ENCODE data around the gene CEACAM16. TPM values are rescaled to one million over a fixed set of nuclear protein-coding genes. Genes with fewer than 3 reads are reported as not detected.

The CEACAM16 gene
- total and polyA plus RNA-seq, 9 of the 15 experiments (the other 6 are each of a cell fraction or from before 2014, with no cell fraction given), result not detected

DNA sequence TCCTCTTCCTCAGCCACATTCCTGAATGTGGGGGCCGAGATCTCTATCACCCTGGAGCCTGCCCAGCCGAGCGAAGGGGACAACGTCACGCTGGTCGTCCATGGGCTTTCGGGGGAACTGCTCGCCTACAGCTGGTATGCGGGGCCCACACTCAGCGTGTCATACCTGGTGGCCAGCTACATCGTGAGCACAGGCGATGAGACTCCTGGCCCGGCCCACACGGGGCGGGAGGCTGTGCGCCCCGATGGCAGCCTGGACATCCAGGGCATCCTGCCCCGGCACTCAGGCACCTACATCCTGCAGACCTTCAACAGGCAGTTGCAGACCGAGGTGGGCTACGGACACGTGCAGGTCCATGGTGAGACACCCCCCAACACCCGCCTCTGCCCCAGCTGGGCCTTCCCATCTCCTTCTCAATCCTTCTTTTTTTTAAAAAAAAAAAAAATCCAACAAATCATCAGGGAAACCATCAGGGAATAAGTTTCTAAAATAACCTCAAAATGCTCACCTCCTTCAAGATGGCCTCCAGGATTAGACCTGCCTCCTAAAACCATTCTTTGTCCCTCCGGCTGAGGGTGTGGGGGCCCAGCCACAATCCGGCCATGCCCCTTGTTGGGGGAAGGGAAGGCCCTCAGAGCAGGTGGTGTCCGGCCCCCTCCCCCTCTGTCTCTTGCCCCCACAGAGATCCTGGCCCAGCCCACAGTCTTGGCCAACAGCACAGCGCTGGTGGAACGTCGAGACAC is 4.6 kb downstream of the CEACAM16 start:
- Histone ChIP-seq H2AFZ (ENCODE audit: low read depth, low read length) (no peak overlapping the region), H3K4me1 (replicated peaks in 1 of 2; ENCODE audit: control insufficient read depth in 2 of 2, insufficient read depth in 2 of 2, low read length in 2 of 2) (peaks cover 0 to 21% of the 10 kb centered on the region in 2 experiments; a peak in 4 of 5 replicates), H3K79me2 (ENCODE audit: control insufficient read depth, insufficient read depth, low read length) (no peaks in the 10 kb centered on the region), H3K9ac (ENCODE audit: insufficient read depth in 1 of 2, low read depth in 2 of 2, low read length in 2 of 2) (no peak overlapping the region), H3K9me3 (replicated peaks; ENCODE audit: control insufficient read depth, insufficient read depth, low read depth, low read length) (no peaks in the 10 kb centered on the region), H3K36me3 (ENCODE audit: control insufficient read depth, insufficient read depth, low read length) (no peaks in the 10 kb centered on the region), H3K4me2 (ENCODE audit: insufficient read depth, low read length) (no peak overlapping the region), H3K4me3 (no peak overlapping the region), H3K27me3 (ENCODE audit: control insufficient read depth in 2 of 2, insufficient read depth in 2 of 2, low read length in 2 of 2) (no peaks in the 10 kb centered on the region), H3K27ac (ENCODE audit: extremely low read depth, low read depth, low read length) (no peak overlapping the region), H4K20me1 (replicated peaks; ENCODE audit: control insufficient read depth, insufficient read depth, low read length) (no peaks in the 10 kb centered on the region), H3K9me1 (ENCODE audit: control insufficient read depth, insufficient read depth, low read length) (no peaks in the 10 kb centered on the region)
- no peak for ATAC-seq
- BruUV-seq (replicated peaks), result no TSS peak
- intact Hi-C loops (cut with micrococcal nuclease), result no loop called here
- ChIA-PET CTCF (ENCODE audit: low intra/inter-chr PET ratio) (no interaction called here), POLR2A (no interaction called here)
- TF ChIP-seq, protein P1, sequence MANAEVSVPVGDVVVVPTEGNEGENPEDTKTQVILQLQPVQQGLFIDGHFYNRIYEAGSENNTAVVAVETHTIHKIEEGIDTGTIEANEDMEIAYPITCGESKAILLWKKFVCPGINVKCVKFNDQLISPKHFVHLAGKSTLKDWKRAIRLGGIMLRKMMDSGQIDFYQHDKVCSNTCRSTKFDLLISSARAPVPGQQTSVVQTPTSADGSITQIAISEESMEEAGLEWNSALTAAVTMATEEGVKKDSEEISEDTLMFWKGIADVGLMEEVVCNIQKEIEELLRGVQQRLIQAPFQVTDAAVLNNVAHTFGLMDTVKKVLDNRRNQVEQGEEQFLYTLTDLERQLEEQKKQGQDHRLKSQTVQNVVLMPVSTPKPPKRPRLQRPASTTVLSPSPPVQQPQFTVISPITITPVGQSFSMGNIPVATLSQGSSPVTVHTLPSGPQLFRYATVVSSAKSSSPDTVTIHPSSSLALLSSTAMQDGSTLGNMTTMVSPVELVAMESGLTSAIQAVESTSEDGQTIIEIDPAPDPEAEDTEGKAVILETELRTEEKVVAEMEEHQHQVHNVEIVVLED (CRISPR knock-in tag; IDR thresholded peaks at IDR 0.05), result no peak
- TF ChIP-seq ZFP36 (IDR thresholded peaks at IDR 0.05; ENCODE audit: low read depth, low read length, partially characterized antibody), result peak; percentile 88
- WGBS (ENCODE audit: insufficient coverage, low coverage, missing lambda C conversion rate), result 77% methylated on average over 18 of the region's 28 CpGs
- in situ Hi-C loops (cut with MboI), result no loop called here
- DNase-seq (ENCODE audit: extremely low read depth in 1 of 4, low spot score in 3 of 4), result no peak
- FAIRE-seq, result no peak

DNA sequence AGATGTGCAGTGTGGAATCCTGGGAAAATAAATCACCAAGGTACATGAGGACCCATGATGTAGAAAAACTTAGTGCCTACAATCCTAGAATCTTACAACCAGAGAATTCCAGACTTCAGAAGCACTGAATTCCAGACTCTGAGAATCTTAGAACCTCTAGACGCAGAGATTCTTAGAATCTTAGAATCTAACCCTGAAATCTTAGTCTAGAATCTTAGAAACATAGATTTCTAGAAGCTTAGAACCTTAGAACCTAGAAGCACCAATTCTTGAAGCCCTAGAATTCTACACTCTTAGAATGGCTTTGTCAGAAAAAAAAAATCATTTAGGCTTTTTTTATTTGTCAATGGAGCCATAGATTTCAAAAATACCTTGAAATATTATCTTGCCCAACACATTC is 6.0 kb downstream of the CEACAM16 start:
- H3K36me3 ChIP-seq (ENCODE audit: control insufficient read depth, insufficient read depth, low read length), result no peaks in the 10 kb centered on the region
- FAIRE-seq (no peak), DNase-seq (ENCODE audit: extremely low read depth in 1 of 4, low spot score in 3 of 4) (no peak), ATAC-seq (no peak)
- WGBS (ENCODE audit: insufficient coverage, low coverage, missing lambda C conversion rate), result 42% methylated on average over 1 of the region's 1 CpG
- H4K20me1 ChIP-seq (replicated peaks; ENCODE audit: control insufficient read depth, insufficient read depth, low read length), result no peaks in the 10 kb centered on the region
- TF ChIP-seq ZC3H4 (CRISPR knock-in tag; IDR thresholded peaks at IDR 0.05; ENCODE audit: borderline replicate concordance), result no peak
- no peak for TF ChIP-seq ZNF586 (CRISPR knock-in tag; conservative IDR thresholded peaks at IDR 0.05)
- TF ChIP-seq MCM7 (IDR thresholded peaks at IDR 0.05), result no peak
- TF ChIP-seq ZC3H8 (IDR thresholded peaks at IDR 0.05), result no peak
- TF ChIP-seq, protein P2, sequence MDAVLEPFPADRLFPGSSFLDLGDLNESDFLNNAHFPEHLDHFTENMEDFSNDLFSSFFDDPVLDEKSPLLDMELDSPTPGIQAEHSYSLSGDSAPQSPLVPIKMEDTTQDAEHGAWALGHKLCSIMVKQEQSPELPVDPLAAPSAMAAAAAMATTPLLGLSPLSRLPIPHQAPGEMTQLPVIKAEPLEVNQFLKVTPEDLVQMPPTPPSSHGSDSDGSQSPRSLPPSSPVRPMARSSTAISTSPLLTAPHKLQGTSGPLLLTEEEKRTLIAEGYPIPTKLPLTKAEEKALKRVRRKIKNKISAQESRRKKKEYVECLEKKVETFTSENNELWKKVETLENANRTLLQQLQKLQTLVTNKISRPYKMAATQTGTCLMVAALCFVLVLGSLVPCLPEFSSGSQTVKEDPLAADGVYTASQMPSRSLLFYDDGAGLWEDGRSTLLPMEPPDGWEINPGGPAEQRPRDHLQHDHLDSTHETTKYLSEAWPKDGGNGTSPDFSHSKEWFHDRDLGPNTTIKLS (IDR thresholded peaks at IDR 0.05; ENCODE audit: borderline replicate concordance, low read depth), result peak; percentile 92; the same call in 1 of the 2 replicates
- no peak for TF ChIP-seq HDAC2 (IDR thresholded peaks at IDR 0.05)
- no peak for TF ChIP-seq ARNT (IDR thresholded peaks at IDR 0.05)
- TF ChIP-seq NFIC (IDR thresholded peaks at IDR 0.05), result no peak
- no peak overlapping the region for H3K4me2 ChIP-seq (ENCODE audit: insufficient read depth, low read length)
- H3K27ac ChIP-seq (ENCODE audit: extremely low read depth, low read depth, low read length), result no peak overlapping the region
- in situ Hi-C loops (cut with MboI) (no loop called here), intact Hi-C loops (cut with micrococcal nuclease) (no loop called here)
- H3K27me3 ChIP-seq (ENCODE audit: control insufficient read depth in 2 of 2, insufficient read depth in 2 of 2, low read length in 2 of 2), result no peaks in the 10 kb centered on the region
- ChIA-PET POLR2A (interaction anchor here (1.1 kb wide), 1 partner anchor 19 kb away, joined by 3 read pairs; no protein-coding TSS in a partner anchor), CTCF (ENCODE audit: low intra/inter-chr PET ratio) (interaction anchor here (0.6 kb wide), 1 partner anchor 22 kb away, joined by 4 read pairs; no protein-coding TSS in a partner anchor)
- no TSS peak for BruUV-seq (replicated peaks)
- H3K9me3 ChIP-seq (replicated peaks; ENCODE audit: control insufficient read depth, insufficient read depth, low read depth, low read length), result no peaks in the 10 kb centered on the region
- no peak overlapping the region for H3K4me3 ChIP-seq
- H2AFZ ChIP-seq (ENCODE audit: low read depth, low read length), result no peak overlapping the region
- peaks cover 0 to 20% of the 10 kb centered on the region in 2 experiments; a peak in 4 of 5 replicates for H3K4me1 ChIP-seq (replicated peaks in 1 of 2; ENCODE audit: control insufficient read depth in 2 of 2, insufficient read depth in 2 of 2, low read length in 2 of 2)
- H3K79me2 ChIP-seq (ENCODE audit: control insufficient read depth, insufficient read depth, low read length), result no peaks in the 10 kb centered on the region
- H3K9ac ChIP-seq (ENCODE audit: insufficient read depth in 1 of 2, low read depth in 2 of 2, low read length in 2 of 2), result no peak overlapping the region
- H3K9me1 ChIP-seq (ENCODE audit: control insufficient read depth, insufficient read depth, low read length), result no peaks in the 10 kb centered on the region
